Epithelial cell of proximal tubule (primary cell): ENCODE results near the gene TPTE2. TPM values are rescaled to one million over a fixed set of nuclear protein-coding genes. Genes with fewer than 3 reads are reported as not detected.

Source experiments
- DNase-seq: peaks from one replicate; pipeline ENCODE4 v3.0.0-alpha.2; 2011; ENCODE audit warnings: low read depth
- H3K4me3 ChIP-seq: 2 replicates; pipeline ENCODE4 v1.5.1; 2011; ENCODE audit warnings: low read depth, mild to moderate bottlenecking, low read length
- total RNA-seq: library from RNA; depleted of rRNA; stranded (reverse); fragments of >200 nt; gene quantifications from 2 replicates; pipeline ENCODE4 v1.2.3, GENCODE V29; 2015
- TF ChIP-seq, protein P1 (sequence below): conservative IDR thresholded peaks from 2 replicates; pipeline ENCODE4 v1.5.1; 2012; ENCODE audit warnings: low read depth, mild to moderate bottlenecking, low read length

TPTE2 gene
- total RNA-seq, 1 donor from 2014 or later = not detected

DNA sequence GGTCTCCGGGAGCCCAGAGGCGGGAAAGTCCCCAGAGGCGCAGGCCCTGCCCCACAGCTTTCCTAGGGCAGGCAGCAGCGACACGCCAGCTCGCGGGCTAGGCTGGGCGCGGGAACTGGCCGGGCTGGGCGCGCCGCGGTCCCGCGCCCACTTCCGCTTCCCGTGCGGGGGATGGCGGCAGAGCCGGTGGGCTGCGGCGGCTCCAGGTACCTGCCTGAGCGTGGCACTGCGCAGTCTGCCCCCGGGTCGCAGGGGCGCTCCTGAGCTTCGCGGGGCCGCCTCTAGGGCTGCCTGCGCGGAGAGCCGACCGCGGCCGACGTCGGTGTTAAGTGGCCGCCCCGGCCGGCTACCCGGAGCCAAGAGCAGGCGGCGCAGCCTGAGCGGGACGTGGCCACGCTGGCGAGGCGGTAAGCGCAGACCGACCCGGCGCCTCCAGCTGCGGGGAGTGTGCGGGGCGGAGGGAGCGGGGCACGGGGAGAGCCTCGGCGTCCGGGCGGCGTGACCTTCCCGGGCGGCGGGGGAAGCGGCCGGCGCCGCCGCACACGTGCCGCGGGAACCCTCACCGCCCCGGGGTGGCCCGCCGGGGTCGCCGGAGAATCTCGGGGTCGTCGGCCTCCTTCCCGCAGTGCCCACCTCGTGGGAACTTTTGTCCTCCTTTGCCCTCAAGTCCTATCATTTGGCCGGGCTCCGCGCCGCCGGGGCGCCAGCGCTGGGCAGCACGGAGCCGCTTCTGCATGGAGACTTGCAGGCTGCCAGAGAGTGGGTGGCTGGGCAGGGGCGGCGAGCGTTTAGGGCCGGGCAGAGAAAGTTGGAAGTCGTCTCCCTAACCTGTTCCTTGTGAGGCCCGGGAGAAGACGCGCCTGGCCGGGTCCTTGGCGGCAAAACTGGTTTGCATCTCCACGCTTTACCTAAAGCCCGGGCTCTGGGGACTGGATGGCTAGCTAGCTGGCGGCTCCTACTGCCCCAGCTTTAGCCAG lies 40.7 kb upstream of the TPTE2 start:
- no peak for DNase-seq
- peak overlapping the region; percentile 67 for H3K4me3 ChIP-seq
- TF ChIP-seq, protein P1, sequence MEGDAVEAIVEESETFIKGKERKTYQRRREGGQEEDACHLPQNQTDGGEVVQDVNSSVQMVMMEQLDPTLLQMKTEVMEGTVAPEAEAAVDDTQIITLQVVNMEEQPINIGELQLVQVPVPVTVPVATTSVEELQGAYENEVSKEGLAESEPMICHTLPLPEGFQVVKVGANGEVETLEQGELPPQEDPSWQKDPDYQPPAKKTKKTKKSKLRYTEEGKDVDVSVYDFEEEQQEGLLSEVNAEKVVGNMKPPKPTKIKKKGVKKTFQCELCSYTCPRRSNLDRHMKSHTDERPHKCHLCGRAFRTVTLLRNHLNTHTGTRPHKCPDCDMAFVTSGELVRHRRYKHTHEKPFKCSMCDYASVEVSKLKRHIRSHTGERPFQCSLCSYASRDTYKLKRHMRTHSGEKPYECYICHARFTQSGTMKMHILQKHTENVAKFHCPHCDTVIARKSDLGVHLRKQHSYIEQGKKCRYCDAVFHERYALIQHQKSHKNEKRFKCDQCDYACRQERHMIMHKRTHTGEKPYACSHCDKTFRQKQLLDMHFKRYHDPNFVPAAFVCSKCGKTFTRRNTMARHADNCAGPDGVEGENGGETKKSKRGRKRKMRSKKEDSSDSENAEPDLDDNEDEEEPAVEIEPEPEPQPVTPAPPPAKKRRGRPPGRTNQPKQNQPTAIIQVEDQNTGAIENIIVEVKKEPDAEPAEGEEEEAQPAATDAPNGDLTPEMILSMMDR = no peak

- DNase-seq = no peak
- H3K4me3 ChIP-seq = no peak overlapping the region
- TF ChIP-seq, protein P1 = no peak
These were observed 36.2 kb upstream of the TPTE2 start for GRCh38 chr13:19597523-19597922.

GRCh38 chr13:19596960-19597361 lies 35.6 kb upstream of the TPTE2 start:
- no peak overlapping the region for H3K4me3 ChIP-seq
- TF ChIP-seq, protein P1 = no peak
- DNase-seq = peak; percentile 75

GRCh38 chr13:19596086-19596485 lies 34.8 kb upstream of the TPTE2 start:
- TF ChIP-seq, protein P1 = no peak
- DNase-seq = no peak
- no peak overlapping the region for H3K4me3 ChIP-seq

DNA sequence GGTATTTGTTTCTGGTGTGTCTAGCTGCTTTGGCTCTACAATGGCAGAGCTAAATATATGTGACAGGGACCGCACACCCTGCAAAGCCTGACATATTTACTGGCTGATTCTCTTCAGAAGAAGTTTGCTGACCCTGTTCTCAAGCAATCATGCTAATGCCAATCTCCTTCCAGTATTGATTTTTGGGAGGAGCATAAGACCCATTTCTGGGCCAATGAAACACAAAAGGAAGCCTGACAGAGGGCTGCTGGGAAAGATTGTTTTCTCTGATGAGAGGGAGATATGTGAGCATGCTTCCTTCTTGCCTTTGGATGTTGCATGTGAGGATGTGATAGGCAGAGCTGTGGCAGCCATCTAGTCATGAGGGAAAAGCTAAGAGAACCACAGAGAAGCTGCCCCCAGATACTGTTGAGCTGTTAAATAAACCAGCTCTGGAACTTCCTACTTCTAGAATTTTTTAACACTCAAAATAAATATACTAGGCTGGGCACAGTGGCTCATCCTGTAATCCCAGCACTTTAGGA lies 31.4 kb upstream of the TPTE2 start:
- H3K4me3 ChIP-seq = no peak overlapping the region
- TF ChIP-seq, protein P1 = no peak
- DNase-seq = no peak

DNA sequence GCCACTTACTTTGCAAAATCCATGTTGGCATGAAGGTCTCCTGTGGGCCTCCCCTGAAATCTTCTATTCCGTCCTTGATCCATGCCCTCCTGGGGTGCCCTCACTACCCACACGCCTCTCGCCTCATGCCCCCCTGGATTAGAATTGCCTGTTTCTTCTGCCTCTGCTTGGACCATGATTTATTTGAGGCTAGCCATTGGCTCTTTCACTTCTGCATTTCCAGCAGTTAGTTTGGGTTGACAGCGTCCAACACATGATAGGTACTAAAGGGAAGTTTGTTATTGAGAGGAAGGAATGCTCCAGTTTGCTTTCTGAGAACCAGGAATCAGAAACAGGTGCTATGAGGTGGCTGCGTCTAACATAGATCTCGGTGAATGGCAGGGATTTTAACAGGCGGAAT lies 30.5 kb upstream of the TPTE2 start:
- no peak for DNase-seq
- TF ChIP-seq, protein P1 = no peak
- no peak overlapping the region for H3K4me3 ChIP-seq

- H3K4me3 ChIP-seq = no peak overlapping the region
- TF ChIP-seq, protein P1 = no peak
- DNase-seq = no peak
These were observed 29.1 kb upstream of the TPTE2 start for GRCh38 chr13:19590423-19590822.
